ENCODE data around the gene PTPN13.
A peak's percentile ranks its signal among the peaks of the same experiment; 100 is the strongest.

The PTPN13 gene

GRCh38 chr4:86825511-86825910, 231.4 kb downstream of the PTPN13 start:
- H3K4me3 ChIP-seq (ENCODE audit: low read length): no peak overlapping the region
- H2AK5ac ChIP-seq (ENCODE audit: low read length): no peak overlapping the region
- no peak overlapping the region for H3K56ac ChIP-seq (ENCODE audit: low read length)
- H4K5ac ChIP-seq (ENCODE audit: low read length): no peak overlapping the region
- H3K79me1 ChIP-seq (ENCODE audit: low read length): no peaks in the 10 kb centered on the region
- H3K4me1 ChIP-seq (ENCODE audit: control insufficient read depth, low read depth, low read length): no peaks in the 10 kb centered on the region
- H4K8ac ChIP-seq (ENCODE audit: low read depth, low read length): no peak overlapping the region
- H3K9ac ChIP-seq (ENCODE audit: low read length): no peak overlapping the region
- H3K27me3 ChIP-seq (ENCODE audit: insufficient read depth, low read length, poor library complexity): no peaks in the 10 kb centered on the region
- H2BK15ac ChIP-seq (replicated peaks; ENCODE audit: low read depth): no peak overlapping the region
- no peak overlapping the region for H2BK120ac ChIP-seq (ENCODE audit: low read depth, low read length)
- H3K79me2 ChIP-seq (ENCODE audit: control insufficient read depth, insufficient read depth, low read length): no peaks in the 10 kb centered on the region
- no peak overlapping the region for H3K27ac ChIP-seq (ENCODE audit: low read depth, low read length)
- H2BK5ac ChIP-seq (ENCODE audit: low read length): no peak overlapping the region
- H3K36me3 ChIP-seq (ENCODE audit: control insufficient read depth, insufficient read depth, low read length): no peaks in the 10 kb centered on the region
- DNase-seq: no peak
- whole genome bisulfite sequencing (ENCODE audit: extremely low coverage, insufficient coverage, low lambda C conversion rate): no CpG with 5 or more reads among the region's 3 CpGs
- H3K18ac ChIP-seq (ENCODE audit: low read length): no peak overlapping the region
- H3K4me2 ChIP-seq (ENCODE audit: low read length): no peak overlapping the region
- no peak overlapping the region for H3K23ac ChIP-seq (ENCODE audit: low read length)
- no peak overlapping the region for H3K4ac ChIP-seq (ENCODE audit: low read depth, low read length)

GRCh38 chr4:86831262-86832130, 237.4 kb downstream of the PTPN13 start:
- Histone ChIP-seq H3K79me1 (ENCODE audit: low read length) (no peaks in the 10 kb centered on the region), H3K18ac (ENCODE audit: low read length) (no peak overlapping the region), H2BK15ac (replicated peaks; ENCODE audit: low read depth) (no peak overlapping the region), H2AK5ac (ENCODE audit: low read length) (no peak overlapping the region), H4K5ac (ENCODE audit: low read length) (no peak overlapping the region), H2BK120ac (ENCODE audit: low read depth, low read length) (no peak overlapping the region), H3K4me3 (ENCODE audit: low read length) (no peak overlapping the region), H3K27me3 (ENCODE audit: insufficient read depth, low read length, poor library complexity) (no peaks in the 10 kb centered on the region), H3K4me2 (ENCODE audit: low read length) (no peak overlapping the region), H3K9ac (ENCODE audit: low read length) (no peak overlapping the region), H3K23ac (ENCODE audit: low read length) (no peak overlapping the region), H3K79me2 (ENCODE audit: control insufficient read depth, insufficient read depth, low read length) (no peaks in the 10 kb centered on the region), H3K4ac (ENCODE audit: low read depth, low read length) (no peak overlapping the region), H3K56ac (ENCODE audit: low read length) (no peak overlapping the region), H3K4me1 (ENCODE audit: control insufficient read depth, low read depth, low read length) (no peaks in the 10 kb centered on the region), H3K27ac (ENCODE audit: low read depth, low read length) (no peak overlapping the region), H3K36me3 (ENCODE audit: control insufficient read depth, insufficient read depth, low read length) (no peaks in the 10 kb centered on the region), H4K8ac (ENCODE audit: low read depth, low read length) (no peak overlapping the region), H2BK5ac (ENCODE audit: low read length) (no peak overlapping the region)
- no peak for DNase-seq
- WGBS (ENCODE audit: extremely low coverage, insufficient coverage, low lambda C conversion rate): no CpG with 5 or more reads among the region's 5 CpGs

GRCh38 chr4:86833615-86834014, 239.5 kb downstream of the PTPN13 start:
- no peak overlapping the region for H3K18ac ChIP-seq (ENCODE audit: low read length)
- H3K4me1 ChIP-seq (ENCODE audit: control insufficient read depth, low read depth, low read length): no peaks in the 10 kb centered on the region
- H3K79me2 ChIP-seq (ENCODE audit: control insufficient read depth, insufficient read depth, low read length): no peaks in the 10 kb centered on the region
- H3K27ac ChIP-seq (ENCODE audit: low read depth, low read length): no peak overlapping the region
- no CpG with 5 or more reads among the region's 1 CpG for WGBS (ENCODE audit: extremely low coverage, insufficient coverage, low lambda C conversion rate)
- no peak overlapping the region for H3K9ac ChIP-seq (ENCODE audit: low read length)
- no peak overlapping the region for H2BK5ac ChIP-seq (ENCODE audit: low read length)
- H4K5ac ChIP-seq (ENCODE audit: low read length): no peak overlapping the region
- no peak overlapping the region for H3K23ac ChIP-seq (ENCODE audit: low read length)
- no peak overlapping the region for H3K4me2 ChIP-seq (ENCODE audit: low read length)
- no peak overlapping the region for H2BK120ac ChIP-seq (ENCODE audit: low read depth, low read length)
- H3K4ac ChIP-seq (ENCODE audit: low read depth, low read length): no peak overlapping the region
- H3K27me3 ChIP-seq (ENCODE audit: insufficient read depth, low read length, poor library complexity): no peaks in the 10 kb centered on the region
- no peak overlapping the region for H2BK15ac ChIP-seq (replicated peaks; ENCODE audit: low read depth)
- H3K36me3 ChIP-seq (ENCODE audit: control insufficient read depth, insufficient read depth, low read length): no peaks in the 10 kb centered on the region
- H4K8ac ChIP-seq (ENCODE audit: low read depth, low read length): no peak overlapping the region
- no peak for DNase-seq
- H3K79me1 ChIP-seq (ENCODE audit: low read length): no peaks in the 10 kb centered on the region
- H3K4me3 ChIP-seq (ENCODE audit: low read length): no peak overlapping the region
- H3K56ac ChIP-seq (ENCODE audit: low read length): no peak overlapping the region
- H2AK5ac ChIP-seq (ENCODE audit: low read length): no peak overlapping the region

GRCh38 chr4:86834901-86835300, 240.8 kb downstream of the PTPN13 start:
- H3K18ac ChIP-seq (ENCODE audit: low read length): no peak overlapping the region
- H3K27me3 ChIP-seq (ENCODE audit: insufficient read depth, low read length, poor library complexity): no peaks in the 10 kb centered on the region
- no peaks in the 10 kb centered on the region for H3K79me2 ChIP-seq (ENCODE audit: control insufficient read depth, insufficient read depth, low read length)
- no peaks in the 10 kb centered on the region for H3K4me1 ChIP-seq (ENCODE audit: control insufficient read depth, low read depth, low read length)
- no peak overlapping the region for H3K23ac ChIP-seq (ENCODE audit: low read length)
- H3K56ac ChIP-seq (ENCODE audit: low read length): no peak overlapping the region
- H3K4me2 ChIP-seq (ENCODE audit: low read length): no peak overlapping the region
- no peaks in the 10 kb centered on the region for H3K36me3 ChIP-seq (ENCODE audit: control insufficient read depth, insufficient read depth, low read length)
- H3K4ac ChIP-seq (ENCODE audit: low read depth, low read length): no peak overlapping the region
- no CpG with 5 or more reads among the region's 3 CpGs for WGBS (ENCODE audit: extremely low coverage, insufficient coverage, low lambda C conversion rate)
- DNase-seq: peak; percentile 46
- H3K27ac ChIP-seq (ENCODE audit: low read depth, low read length): no peak overlapping the region
- H2BK15ac ChIP-seq (replicated peaks; ENCODE audit: low read depth): no peak overlapping the region
- no peak overlapping the region for H3K4me3 ChIP-seq (ENCODE audit: low read length)
- no peak overlapping the region for H3K9ac ChIP-seq (ENCODE audit: low read length)
- H3K79me1 ChIP-seq (ENCODE audit: low read length): no peaks in the 10 kb centered on the region
- H2AK5ac ChIP-seq (ENCODE audit: low read length): no peak overlapping the region
- no peak overlapping the region for H4K8ac ChIP-seq (ENCODE audit: low read depth, low read length)
- H2BK120ac ChIP-seq (ENCODE audit: low read depth, low read length): no peak overlapping the region
- no peak overlapping the region for H2BK5ac ChIP-seq (ENCODE audit: low read length)
- H4K5ac ChIP-seq (ENCODE audit: low read length): no peak overlapping the region

- H3K79me1 ChIP-seq (ENCODE audit: low read length): no peaks in the 10 kb centered on the region
- H3K79me2 ChIP-seq (ENCODE audit: control insufficient read depth, insufficient read depth, low read length): no peaks in the 10 kb centered on the region
- no peak overlapping the region for H4K8ac ChIP-seq (ENCODE audit: low read depth, low read length)
- no peaks in the 10 kb centered on the region for H3K36me3 ChIP-seq (ENCODE audit: control insufficient read depth, insufficient read depth, low read length)
- no peak overlapping the region for H3K4me3 ChIP-seq (ENCODE audit: low read length)
- H3K27ac ChIP-seq (ENCODE audit: low read depth, low read length): no peak overlapping the region
- H4K5ac ChIP-seq (ENCODE audit: low read length): no peak overlapping the region
- H3K18ac ChIP-seq (ENCODE audit: low read length): no peak overlapping the region
- H2BK5ac ChIP-seq (ENCODE audit: low read length): no peak overlapping the region
- no peak for DNase-seq
- no peak overlapping the region for H2AK5ac ChIP-seq (ENCODE audit: low read length)
- H3K4me1 ChIP-seq (ENCODE audit: control insufficient read depth, low read depth, low read length): no peaks in the 10 kb centered on the region
- H2BK15ac ChIP-seq (replicated peaks; ENCODE audit: low read depth): no peak overlapping the region
- H3K23ac ChIP-seq (ENCODE audit: low read length): no peak overlapping the region
- no peak overlapping the region for H3K4ac ChIP-seq (ENCODE audit: low read depth, low read length)
- no peak overlapping the region for H3K56ac ChIP-seq (ENCODE audit: low read length)
- no CpG with 5 or more reads among the region's 3 CpGs for WGBS (ENCODE audit: extremely low coverage, insufficient coverage, low lambda C conversion rate)
- no peak overlapping the region for H3K9ac ChIP-seq (ENCODE audit: low read length)
- H3K4me2 ChIP-seq (ENCODE audit: low read length): no peak overlapping the region
- no peaks in the 10 kb centered on the region for H3K27me3 ChIP-seq (ENCODE audit: insufficient read depth, low read length, poor library complexity)
- no peak overlapping the region for H2BK120ac ChIP-seq (ENCODE audit: low read depth, low read length)
Observed at GRCh38 chr4:86835677-86836076, 241.6 kb downstream of the PTPN13 start.
